ENCODE measurements around the gene NACC1. TPM values are rescaled to one million over a fixed set of nuclear protein-coding genes. Genes with fewer than 3 reads are reported as not detected.

NACC1 gene
- total RNA-seq, 1 donor from 2014 or later: 22.6 TPM

GRCh38 chr19:13122980-13123957, 5.2 kb downstream of the NACC1 start:
- Histone ChIP-seq H3K27ac (no peak overlapping the region), H3K4me1 (peaks cover 31% of the 10 kb centered on the region), H3K36me3 (no peaks in the 10 kb centered on the region), H3K27me3 (no peaks in the 10 kb centered on the region), H3K4me3 (no peak overlapping the region), H3K9me3 (no peaks in the 10 kb centered on the region)
- no peak for TF ChIP-seq POLR2AphosphoS5 (IDR thresholded peaks at IDR 0.05; ENCODE audit: insufficient read depth in 1 of 2, low read depth in 1 of 2)
- no peak for TF ChIP-seq CTCF (IDR thresholded peaks at IDR 0.05)
- no peak for TF ChIP-seq POLR2A (IDR thresholded peaks at IDR 0.05)
- no peak for DNase-seq (ENCODE audit: extremely low spot score in 2 of 2)
- intact Hi-C loops (cut with DNase I): no loop called here

- Histone ChIP-seq H3K36me3 (no peaks in the 10 kb centered on the region), H3K4me1 (peaks cover 1% of the 10 kb centered on the region), H3K27ac (no peak overlapping the region), H3K9me3 (no peaks in the 10 kb centered on the region), H3K27me3 (no peaks in the 10 kb centered on the region), H3K4me3 (no peak overlapping the region)
- no peak for TF ChIP-seq CTCF (IDR thresholded peaks at IDR 0.05)
- no peak for TF ChIP-seq POLR2AphosphoS5 (IDR thresholded peaks at IDR 0.05; ENCODE audit: insufficient read depth in 1 of 2, low read depth in 1 of 2)
- TF ChIP-seq POLR2A (IDR thresholded peaks at IDR 0.05): no peak
- intact Hi-C loops (cut with DNase I): no loop called here
- DNase-seq (ENCODE audit: extremely low spot score in 2 of 2): no peak
Measured at GRCh38 chr19:13127051-13127450, 9.0 kb downstream of the NACC1 start.

- intact Hi-C loops (cut with DNase I): no loop called here
- H3K4me3 ChIP-seq: no peak overlapping the region
- H3K27me3 ChIP-seq: no peaks in the 10 kb centered on the region
- no peaks in the 10 kb centered on the region for H3K4me1 ChIP-seq
- H3K27ac ChIP-seq: no peak overlapping the region
- H3K9me3 ChIP-seq: no peaks in the 10 kb centered on the region
- no peaks in the 10 kb centered on the region for H3K36me3 ChIP-seq
- DNase-seq (ENCODE audit: extremely low spot score in 2 of 2): no peak
- no peak for TF ChIP-seq POLR2A (IDR thresholded peaks at IDR 0.05)
Measured at GRCh38 chr19:13127811-13128575, 9.9 kb downstream of the NACC1 start.

- DNase-seq (ENCODE audit: extremely low spot score in 2 of 2): no peak
- no peaks in the 10 kb centered on the region for H3K9me3 ChIP-seq
- no peak for TF ChIP-seq CTCF (IDR thresholded peaks at IDR 0.05)
- no peak for TF ChIP-seq POLR2A (IDR thresholded peaks at IDR 0.05)
- no peak for TF ChIP-seq POLR2AphosphoS5 (IDR thresholded peaks at IDR 0.05; ENCODE audit: insufficient read depth in 1 of 2, low read depth in 1 of 2)
- no peaks in the 10 kb centered on the region for H3K27me3 ChIP-seq
- no peak overlapping the region for H3K4me3 ChIP-seq
- no peak overlapping the region for H3K27ac ChIP-seq
- H3K4me1 ChIP-seq: no peaks in the 10 kb centered on the region
- no peaks in the 10 kb centered on the region for H3K36me3 ChIP-seq
- intact Hi-C loops (cut with DNase I): no loop called here
Measured at GRCh38 chr19:13128583-13128982, 10.5 kb downstream of the NACC1 start.

GRCh38 chr19:13129384-13129783, 11.3 kb downstream of the NACC1 start:
- Histone ChIP-seq H3K4me3 (no peak overlapping the region), H3K9me3 (no peaks in the 10 kb centered on the region), H3K27me3 (no peaks in the 10 kb centered on the region), H3K27ac (no peak overlapping the region), H3K36me3 (no peaks in the 10 kb centered on the region), H3K4me1 (no peaks in the 10 kb centered on the region)
- no peak for DNase-seq (ENCODE audit: extremely low spot score in 2 of 2)
- no peak for TF ChIP-seq CTCF (IDR thresholded peaks at IDR 0.05)
- TF ChIP-seq POLR2A (IDR thresholded peaks at IDR 0.05): no peak
- TF ChIP-seq POLR2AphosphoS5 (IDR thresholded peaks at IDR 0.05; ENCODE audit: insufficient read depth in 1 of 2, low read depth in 1 of 2): no peak
- intact Hi-C loops (cut with DNase I): no loop called here

Measured in vagina (tissue), 2 donors.